GM18502 (cell line): Measurements from ENCODE around the gene PLS3.
"Not testable (repeated sequence)": the region's sequence is repeated elsewhere in the genome, so short reads cannot be mapped to it uniquely, and the experiment has no call there.

ENCODE experiments used
- ATAC-seq: cut with Tn5 transposase; IDR thresholded peaks from one replicate; pipeline ENCODE4 v1.9.1; 2021; ENCODE audit warnings: mild to moderate bottlenecking; ENCODE audit not compliant: unreplicated experiment, poor library complexity

PLS3 gene, protein sequence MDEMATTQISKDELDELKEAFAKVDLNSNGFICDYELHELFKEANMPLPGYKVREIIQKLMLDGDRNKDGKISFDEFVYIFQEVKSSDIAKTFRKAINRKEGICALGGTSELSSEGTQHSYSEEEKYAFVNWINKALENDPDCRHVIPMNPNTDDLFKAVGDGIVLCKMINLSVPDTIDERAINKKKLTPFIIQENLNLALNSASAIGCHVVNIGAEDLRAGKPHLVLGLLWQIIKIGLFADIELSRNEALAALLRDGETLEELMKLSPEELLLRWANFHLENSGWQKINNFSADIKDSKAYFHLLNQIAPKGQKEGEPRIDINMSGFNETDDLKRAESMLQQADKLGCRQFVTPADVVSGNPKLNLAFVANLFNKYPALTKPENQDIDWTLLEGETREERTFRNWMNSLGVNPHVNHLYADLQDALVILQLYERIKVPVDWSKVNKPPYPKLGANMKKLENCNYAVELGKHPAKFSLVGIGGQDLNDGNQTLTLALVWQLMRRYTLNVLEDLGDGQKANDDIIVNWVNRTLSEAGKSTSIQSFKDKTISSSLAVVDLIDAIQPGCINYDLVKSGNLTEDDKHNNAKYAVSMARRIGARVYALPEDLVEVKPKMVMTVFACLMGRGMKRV

GRCh38 chrX:115560978-115561604 is at the start of gene PLS3:
PLS3 (plus strand) TSS chrX:115561174; CDS start chrX:115610251, 49,077 bp downstream.
- peak; percentile 83 for ATAC-seq

GRCh38 chrX:115518113-115518512 is 42.9 kb upstream of the PLS3 start:
- ATAC-seq, result no peak

- ATAC-seq, result no peak
Observed at GRCh38 chrX:115521741-115522140, 39.2 kb upstream of the PLS3 start.

DNA sequence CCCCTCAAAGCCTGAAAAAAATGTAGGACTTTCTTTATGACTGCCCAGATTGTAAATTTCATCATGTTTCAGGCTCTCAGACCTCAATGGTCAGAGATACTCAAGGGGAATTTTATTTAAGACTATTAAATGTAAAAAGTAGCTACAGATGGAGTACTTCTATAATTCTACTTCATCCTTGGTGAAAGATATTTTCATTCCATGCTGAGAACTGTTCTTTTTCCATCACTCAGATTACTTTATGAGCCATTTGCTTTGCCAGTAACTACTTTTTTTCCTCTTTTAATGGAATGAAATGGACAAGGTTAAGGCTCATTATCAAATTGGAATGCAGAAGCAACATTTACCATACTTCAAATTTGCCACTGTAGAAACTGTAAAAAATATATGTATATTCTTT is 38.0 kb upstream of the PLS3 start:
- ATAC-seq, result no peak

- no peak for ATAC-seq
Observed at GRCh38 chrX:115525486-115525885, 35.5 kb upstream of the PLS3 start.

DNA sequence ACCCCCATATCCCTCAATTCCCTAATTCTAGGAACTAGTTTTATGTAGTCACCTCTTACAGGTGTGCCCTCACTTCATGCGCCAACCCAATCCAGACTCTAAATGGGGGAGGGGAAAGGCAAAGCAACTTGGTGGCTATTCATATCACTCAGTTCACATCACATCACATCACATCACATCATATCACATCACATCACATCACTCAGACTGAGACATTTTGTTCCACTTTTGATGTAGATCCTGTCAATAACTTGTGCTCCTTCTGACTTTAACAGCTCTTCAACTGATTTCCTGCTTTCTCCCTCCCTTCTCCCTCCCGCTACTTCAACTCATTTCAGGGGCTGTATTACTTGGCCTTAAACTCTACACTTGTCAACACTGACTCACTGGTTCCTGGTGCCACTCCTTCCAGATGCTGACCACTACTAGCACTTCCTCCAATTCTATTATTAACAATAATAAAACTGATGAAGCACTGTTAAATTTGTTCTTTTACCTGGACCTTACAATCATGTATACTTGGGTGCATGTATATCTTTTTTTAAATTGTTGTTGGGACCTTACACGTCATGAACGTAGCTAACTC is 29.1 kb upstream of the PLS3 start:
- ATAC-seq, result no peak

DNA sequence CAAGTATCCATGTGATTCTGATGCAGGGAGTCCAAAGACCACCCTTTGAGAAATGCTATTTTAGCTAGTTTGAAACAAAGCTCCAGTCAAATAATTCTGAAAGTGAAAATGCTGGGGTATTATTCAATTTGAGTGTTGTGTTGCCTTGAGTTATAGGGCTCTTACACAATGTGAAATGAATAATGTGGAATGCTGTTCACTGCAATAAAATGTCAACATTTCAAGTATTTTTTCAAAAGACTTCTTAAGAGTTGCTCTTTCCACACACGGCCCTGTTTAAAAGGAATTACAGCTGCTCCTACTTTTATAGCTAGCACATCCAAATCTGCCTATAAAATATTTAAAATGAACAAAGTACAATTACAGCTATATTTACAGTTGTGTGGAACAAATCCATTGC is 27.5 kb upstream of the PLS3 start:
- no peak for ATAC-seq

GRCh38 chrX:115534383-115534782 is 26.6 kb upstream of the PLS3 start:
- no peak for ATAC-seq

- ATAC-seq, result no peak
Observed at GRCh38 chrX:115535421-115535820, 25.6 kb upstream of the PLS3 start.

GRCh38 chrX:115535844-115536243 is 25.1 kb upstream of the PLS3 start:
- no peak for ATAC-seq

DNA sequence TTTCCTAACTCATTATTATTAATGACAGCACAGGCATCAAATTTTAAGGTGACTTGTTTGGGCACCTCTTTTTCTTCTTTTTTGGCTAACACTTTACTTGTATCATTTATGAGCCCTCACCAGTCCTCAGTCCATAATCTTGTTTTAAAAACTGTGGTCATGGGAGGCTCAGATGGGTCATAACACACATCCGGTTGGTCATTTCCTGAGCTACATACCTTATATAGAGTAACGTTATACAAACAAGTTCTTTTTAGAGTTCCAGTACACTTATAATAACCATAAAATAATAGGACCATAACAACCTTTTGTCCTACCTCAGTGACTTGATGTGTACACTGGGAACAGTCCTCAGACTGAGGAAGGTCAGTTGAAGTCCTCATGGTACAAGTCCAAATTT is 21.1 kb upstream of the PLS3 start:
- no peak for ATAC-seq

GRCh38 chrX:115541045-115541444 is 19.9 kb upstream of the PLS3 start:
- not testable (repeated sequence) for ATAC-seq

DNA sequence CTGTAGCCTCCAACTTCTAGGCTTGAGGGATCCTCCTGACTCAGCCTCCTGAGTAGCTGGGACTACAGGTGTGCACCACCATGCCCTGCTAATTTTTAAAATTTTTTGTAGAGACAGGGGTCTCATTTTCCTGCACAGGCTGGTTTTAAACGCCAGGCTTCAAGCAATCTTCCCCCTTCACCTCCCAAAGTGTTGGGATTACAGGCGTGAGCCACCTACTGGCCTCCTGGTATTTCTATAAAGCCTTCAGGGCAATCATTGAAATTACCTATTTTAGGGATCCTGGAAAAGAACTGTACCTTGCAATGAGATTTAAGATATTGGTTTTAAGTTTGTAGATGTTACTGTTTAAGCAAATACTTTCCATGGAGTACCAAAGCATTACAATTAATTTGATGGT is 13.5 kb upstream of the PLS3 start:
- no peak for ATAC-seq

DNA sequence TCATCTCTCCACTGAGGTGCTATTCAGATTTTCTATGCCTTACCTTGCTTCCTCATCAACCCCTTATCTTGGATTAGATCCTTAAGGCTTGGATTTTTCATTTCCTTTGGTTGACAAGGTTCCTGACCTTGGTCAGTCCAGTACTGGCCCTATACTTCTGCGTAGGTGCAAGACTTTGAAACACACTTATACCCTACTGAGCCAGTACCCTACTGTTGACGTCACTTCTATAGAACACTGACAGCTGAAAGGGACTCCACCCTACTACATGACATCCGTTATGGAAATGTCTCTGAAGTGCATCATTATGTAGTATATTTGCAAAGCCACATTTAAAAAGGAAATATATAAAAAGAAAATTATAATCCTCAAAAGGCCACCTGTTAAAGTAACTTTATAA is 12.0 kb upstream of the PLS3 start:
- ATAC-seq, result no peak

DNA sequence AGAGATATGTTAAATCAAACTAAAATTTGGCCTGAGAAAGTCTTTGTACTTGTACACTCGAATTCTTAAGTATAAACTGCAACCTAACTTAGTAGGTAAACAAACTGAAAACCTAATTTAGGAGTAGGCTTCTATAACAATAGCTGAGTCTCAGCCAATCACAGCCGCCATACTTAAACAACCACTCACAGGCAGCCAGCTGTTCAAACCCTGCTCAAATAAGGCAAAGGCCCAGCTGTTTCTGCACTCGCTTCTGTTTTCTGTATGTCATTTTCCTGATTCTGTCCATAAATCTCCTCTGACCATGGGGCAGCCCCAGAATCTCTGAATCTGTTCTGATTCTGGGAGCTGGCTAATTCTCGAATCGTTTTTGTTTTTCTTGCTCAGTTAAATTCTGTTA is 7.8 kb upstream of the PLS3 start:
- no peak for ATAC-seq

GRCh38 chrX:115559672-115560071 is 1.3 kb upstream of the PLS3 start:
- no peak for ATAC-seq

GRCh38 chrX:115560211-115560977 is 580 bp upstream of the PLS3 start:
- no peak for ATAC-seq

DNA sequence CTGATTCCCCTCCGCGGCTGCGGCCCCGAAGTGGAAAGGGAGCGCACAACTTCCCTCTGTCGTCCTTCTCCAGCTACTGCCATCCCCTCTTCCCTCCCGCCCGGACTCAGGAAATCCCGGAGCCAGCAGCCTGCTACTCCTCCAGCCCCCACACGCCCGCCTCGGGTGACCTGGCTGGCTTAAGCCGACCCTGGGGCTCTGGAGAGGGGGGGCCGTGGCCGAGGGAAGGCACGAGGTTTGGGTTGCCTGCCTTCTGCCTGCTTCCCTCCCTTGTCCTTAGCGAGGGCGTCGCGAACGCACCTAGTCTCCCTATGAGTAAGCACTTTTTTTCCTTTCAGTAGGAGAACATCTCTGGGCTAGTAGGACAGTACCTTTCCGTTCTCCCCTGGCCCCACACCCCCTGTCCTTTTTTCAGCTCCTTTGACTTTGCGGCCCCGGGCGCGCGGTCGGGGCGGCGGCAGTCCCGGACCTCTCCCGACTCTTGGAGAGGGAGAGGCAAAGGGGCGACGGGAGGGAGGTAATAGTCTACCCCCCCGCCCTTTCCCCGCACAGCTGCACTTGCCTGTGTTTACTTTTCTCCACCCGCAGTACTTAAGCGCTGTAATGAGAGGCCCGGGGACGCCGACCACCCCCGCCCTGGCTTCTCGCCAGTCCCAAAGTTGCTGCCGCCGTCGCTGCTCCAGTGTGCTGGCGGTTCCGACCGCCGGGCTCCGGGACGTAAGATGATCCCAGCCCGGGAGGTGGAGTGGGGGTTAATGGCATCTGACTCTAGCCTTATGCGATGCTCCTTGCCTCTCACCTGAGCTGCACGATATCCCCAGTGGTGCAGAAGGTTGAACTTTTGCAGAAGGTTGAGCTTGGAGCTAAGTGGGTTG is 868 bp downstream of the PLS3 start:
- peak; percentile 39 for ATAC-seq

- ATAC-seq, result no peak
Observed at GRCh38 chrX:115562480-115562847, 1.5 kb downstream of the PLS3 start.
